LHCN-M2 (cell line): ENCODE measurements around the gene STXBP6. TPM values are rescaled to one million over a fixed set of nuclear protein-coding genes. Genes with fewer than 3 reads are reported as not detected.

ENCODE experiments used
- DNase-seq: peaks from one replicate; pipeline ENCODE4 v3.0.0-alpha.2; 2012; ENCODE audit warnings: low read depth
- total RNA-seq: library from RNA; depleted of rRNA; stranded (reverse); fragments of >200 nt; gene quantifications from 2 replicates; pipeline ENCODE4 v1.2.3, GENCODE V29; 2014

Gene STXBP6
- total RNA-seq, 1 experiment from 2014 or later: 40.2 TPM

- DNase-seq: no peak
Observed at GRCh38 chr14:24888532-24888931, 161.4 kb downstream of the STXBP6 start.

DNA sequence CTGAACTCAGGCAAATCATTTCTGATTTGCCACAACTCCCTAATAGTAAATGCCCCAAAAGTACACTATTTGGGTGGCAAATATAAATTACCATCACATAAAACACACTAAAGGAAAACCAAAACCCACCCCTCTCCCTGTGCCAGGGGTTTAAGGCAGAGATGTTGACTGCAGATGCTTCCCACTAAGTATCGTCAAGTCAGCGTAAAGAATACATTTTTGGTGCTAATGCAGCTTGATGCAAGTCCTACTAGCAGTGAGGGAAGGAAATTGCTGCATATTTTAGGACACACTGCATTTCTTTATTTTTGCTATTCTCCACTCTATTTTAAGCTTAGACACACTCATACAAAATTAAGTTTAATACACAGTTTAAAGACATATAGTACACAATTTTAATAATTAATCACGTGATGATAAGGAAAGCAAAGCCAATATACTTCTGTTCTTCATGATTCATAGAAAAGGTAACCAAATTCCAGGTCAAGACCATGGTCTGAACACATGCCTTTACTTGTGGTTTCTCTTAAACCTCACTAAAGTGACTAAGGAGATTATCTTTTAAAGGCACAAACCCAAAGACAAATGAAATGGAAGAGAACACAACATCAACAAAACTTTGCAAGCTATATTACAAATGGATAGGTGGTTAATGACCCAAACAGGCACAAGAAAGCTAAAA is 162.2 kb downstream of the STXBP6 start:
- peak; percentile 67 for DNase-seq

DNA sequence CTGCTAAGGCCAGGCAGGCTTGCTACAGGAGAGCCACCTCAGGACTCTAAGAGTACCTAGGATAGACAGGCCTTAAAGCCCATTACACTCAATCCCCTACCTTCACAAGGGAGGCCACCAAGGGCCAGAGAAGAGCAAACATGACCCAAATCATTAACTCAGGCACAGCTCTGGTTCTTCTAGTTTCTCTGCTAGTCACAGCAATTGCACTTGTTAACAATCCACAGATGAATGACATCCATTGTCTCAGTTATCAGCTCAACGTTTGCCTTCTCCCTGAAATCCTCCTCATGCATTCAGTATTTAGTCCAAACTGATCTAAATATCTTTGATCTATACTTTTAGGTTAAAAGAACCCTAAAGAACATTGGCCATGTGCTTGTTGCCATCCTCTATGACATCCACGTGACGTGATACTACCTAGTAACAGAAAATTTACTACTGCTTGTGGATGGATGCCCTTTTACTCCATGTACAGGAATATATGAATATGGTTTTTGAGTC is 164.5 kb downstream of the STXBP6 start:
- no peak for DNase-seq

DNA sequence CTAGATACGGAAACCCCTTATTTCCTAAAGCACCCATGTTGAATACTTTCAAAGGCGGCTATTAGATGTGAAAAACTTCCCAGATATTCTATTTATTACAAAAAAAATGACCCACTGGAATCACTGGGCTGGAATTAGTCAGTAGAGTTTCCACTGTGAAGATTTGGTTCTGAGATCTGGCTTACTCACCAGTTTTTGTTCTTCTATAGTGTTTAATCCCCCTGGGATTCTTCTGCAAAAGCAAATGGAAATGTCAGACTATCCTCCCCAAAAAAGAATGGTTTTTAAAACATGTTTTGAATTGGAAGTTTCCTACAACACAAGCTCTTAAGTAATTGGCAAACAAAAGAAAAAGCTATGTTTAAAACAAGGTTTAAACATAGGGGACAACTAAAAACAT is 166.4 kb downstream of the STXBP6 start:
- peak; percentile 68 for DNase-seq

DNA sequence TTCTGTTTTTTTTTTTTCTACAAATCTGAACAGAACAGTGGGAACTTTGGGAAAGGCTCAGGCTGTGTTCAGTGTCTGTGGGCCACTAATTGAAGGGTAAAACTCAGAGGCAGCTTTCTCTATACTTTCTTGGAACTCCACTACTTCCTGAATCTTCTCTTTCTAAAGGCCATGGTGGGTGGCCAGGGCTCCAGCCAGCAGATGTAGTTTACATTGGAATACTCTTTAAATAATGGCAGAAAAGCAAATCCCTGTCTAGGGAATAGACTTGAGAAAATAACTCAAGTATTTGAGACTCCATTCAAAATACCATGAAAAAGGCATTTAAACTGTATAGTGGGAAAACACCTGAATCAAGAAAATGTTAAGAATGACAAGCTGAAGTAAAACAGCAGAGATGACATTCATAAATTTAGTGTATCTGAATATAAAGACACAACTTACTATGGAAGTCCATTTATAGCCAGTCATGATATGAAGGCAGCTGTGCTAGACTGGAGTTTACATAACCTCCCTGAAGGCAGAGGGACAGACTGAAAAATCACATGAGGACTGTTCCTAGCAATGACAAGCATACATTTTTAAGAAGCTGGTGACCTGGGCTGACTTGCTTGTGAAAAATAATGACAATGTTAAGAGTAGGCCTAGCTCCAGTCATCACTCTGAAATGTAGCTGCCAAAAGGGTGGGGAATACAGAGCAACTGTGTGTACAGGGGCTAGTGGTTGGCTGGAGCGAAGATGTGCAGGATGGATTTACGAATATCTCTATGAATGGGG is 168.6 kb downstream of the STXBP6 start:
- no peak for DNase-seq

- peak; percentile 44 for DNase-seq
Observed at GRCh38 chr14:24880689-24881088, 169.3 kb downstream of the STXBP6 start.

- DNase-seq: no peak
Observed at GRCh38 chr14:24879661-24880386, 170.1 kb downstream of the STXBP6 start.

- no peak for DNase-seq
Observed at GRCh38 chr14:24876996-24877395, 173.0 kb downstream of the STXBP6 start.

DNA sequence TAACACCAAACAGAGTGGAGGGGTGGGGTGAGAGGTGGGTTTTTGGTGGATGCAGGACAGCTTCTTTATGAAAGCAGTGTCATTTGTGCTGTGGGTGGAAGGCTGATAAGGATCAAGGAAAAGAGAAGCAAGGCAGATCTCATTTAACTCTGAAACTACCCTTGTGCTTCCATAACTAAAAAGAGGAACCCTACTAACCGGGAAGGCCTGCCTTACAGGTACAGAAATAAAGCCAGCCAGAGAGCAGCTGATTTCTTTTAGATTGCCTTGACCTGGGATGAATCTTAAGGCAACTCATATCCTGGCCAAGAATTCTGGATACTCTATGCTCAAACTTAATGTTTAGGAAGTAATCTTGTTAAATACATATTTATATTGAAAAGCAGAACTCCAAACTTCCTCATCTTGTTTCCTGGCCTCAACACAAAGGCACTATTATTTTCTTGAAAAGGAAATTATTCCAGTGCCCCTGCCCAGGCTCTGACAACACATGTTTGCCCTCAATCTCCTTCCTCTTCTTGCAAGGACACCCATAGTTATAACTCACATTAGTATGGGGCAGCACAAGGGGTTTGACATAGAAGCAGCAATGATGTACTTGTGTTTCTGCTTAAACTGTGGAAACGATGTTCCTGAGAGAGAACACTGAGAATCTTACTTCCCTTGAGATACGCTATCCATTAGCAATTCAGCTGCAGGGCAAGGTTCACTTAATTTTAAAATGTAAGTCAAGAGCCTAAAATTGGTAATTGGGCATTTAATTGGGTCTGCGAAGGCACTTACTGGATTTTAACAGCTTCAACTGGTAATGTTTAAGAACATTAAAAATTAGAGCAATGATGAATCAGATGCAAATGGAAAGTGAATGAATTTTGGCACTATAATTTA is 173.7 kb downstream of the STXBP6 start:
- no peak for DNase-seq

GRCh38 chr14:24875203-24875838 is 174.6 kb downstream of the STXBP6 start:
- DNase-seq: no peak

DNA sequence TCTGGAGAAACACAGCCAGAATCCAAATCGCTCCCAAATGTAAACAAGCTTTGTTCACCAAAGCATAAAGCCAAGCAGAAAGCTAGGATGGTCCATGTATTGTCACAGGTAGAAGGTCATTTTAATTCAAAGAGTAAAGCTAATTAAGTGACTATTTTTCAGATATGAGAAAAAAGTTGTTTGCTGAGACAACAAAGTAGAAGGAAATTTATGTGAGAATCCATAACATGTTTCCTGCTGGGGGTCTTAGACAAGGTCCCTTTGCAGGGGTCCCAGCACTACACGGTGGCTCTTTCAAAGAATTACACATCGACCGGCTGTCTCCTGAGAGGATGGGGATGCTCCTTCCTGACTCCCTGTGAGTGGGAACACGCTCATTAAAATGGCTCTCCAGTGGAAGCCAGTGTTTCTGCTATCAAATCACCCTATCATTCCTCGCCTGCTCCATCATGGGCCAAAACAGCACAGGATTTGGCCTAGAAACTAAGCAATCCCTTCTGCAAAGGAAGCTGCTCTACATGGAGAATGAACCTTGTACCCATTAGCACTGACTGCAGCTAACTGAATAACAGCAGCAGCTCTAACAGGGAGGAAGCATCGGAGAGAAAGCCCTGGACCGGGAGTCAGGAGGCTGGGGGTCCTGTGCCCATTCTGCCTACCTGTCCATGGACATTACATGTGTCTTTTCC is 175.3 kb downstream of the STXBP6 start:
- no peak for DNase-seq

GRCh38 chr14:24873551-24873950 is 176.4 kb downstream of the STXBP6 start:
- no peak for DNase-seq

GRCh38 chr14:24870949-24871701 is 178.8 kb downstream of the STXBP6 start:
- no peak for DNase-seq

DNA sequence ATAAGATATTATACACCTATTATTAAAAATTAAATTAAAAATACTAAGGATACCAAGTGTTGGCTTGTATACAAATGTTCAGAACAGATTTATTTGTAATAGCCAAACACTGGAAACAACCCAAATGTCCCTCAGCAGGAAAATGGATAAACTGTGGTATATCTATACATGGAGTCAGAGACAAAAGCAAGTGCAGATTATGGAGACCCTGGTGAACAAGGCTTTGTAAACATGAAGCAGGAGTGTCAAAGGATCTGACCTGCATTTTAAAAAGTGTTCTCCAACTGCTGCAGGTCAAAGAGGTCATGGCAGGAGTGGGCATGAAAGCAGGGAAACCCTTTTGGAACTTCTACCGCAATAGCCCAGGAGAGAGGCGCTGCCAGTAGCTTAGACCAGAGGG is 181.6 kb downstream of the STXBP6 start:
- no peak for DNase-seq

GRCh38 chr14:24866067-24866639 is 183.8 kb downstream of the STXBP6 start:
- no peak for DNase-seq

GRCh38 chr14:24863968-24864684 is 185.8 kb downstream of the STXBP6 start:
- no peak for DNase-seq

DNA sequence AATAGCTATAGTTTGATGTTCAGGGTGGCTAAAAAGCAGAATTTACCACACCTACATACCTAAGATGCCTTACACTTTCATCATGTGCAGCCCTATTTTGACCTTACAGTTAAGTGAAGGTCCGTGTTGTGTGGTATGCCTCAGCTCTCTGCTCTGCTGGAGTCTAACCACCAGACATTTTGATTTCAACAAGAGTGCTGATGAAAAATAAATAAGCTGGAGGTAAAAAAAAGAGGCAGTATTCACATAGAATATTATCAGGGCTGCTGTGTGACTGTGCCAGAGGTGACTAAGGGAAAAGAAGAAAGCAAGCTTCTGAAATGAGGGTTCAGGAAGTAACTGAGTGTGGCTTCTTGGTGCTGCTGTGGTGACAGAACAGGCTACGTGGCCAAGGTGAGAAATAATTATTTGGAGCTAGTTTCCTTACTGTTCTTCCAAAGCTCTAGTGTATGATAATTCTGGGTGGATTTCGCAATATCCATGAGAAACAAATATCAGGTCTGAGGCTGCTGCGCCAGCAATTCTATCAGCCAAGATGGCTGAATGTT is 188.8 kb downstream of the STXBP6 start:
- DNase-seq: peak; percentile 63

DNA sequence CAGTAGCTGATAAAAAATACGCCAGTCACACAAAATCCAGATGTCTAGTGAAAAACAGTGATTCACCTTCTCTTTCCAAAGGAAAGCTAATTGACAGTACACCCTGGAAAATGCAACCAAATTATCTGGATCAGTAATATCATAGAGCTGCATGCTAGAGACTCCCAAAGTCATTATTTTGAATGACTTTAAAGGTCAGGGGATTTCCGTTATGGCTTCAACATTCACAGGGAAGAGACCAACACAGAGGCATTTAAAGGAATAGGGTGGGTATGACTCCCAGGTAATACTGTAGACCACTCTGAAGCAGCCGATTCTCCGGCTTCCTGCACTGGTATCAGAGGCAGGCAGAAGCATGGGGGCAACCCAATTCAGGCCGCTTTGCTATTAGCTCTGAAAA is 190.4 kb downstream of the STXBP6 start:
- no peak for DNase-seq
